GM19397 (cell line): ENCODE measurements around the gene OPN4.
A peak's percentile ranks its signal among the peaks of the same experiment; 100 is the strongest.

ENCODE experiments used
- ATAC-seq: cut with Tn5 transposase; IDR thresholded peaks from one replicate; pipeline ENCODE4 v1.9.1; 2021; ENCODE audit warnings: mild to moderate bottlenecking, moderate library complexity; ENCODE audit not compliant: unreplicated experiment

OPN4 gene

DNA sequence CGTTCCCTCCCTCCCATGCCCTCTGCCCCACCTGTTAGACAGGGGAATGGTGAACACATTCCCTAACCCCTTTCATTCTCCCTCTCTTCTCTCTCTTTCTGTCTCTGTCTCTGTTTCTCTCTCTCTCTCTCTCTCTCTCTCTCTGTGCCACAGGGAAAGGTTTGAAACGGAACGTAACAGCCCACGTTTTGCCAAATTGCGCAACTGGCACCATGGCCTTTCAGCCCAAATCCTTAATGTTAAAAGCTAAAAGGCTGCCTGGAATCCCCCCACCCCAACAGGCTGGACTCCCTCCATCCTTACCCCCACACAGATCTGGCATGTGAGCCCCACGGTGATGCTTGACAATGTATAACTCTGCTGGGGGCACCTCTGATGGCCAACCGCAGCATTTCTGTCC is 44.8 kb downstream of the OPN4 start:
- no peak for ATAC-seq

- no peak for ATAC-seq
Observed at GRCh38 chr10:86699541-86699940, 45.2 kb downstream of the OPN4 start.

- ATAC-seq = no peak
Observed at GRCh38 chr10:86699991-86700840, 45.9 kb downstream of the OPN4 start.

GRCh38 chr10:86700851-86701617 is 46.7 kb downstream of the OPN4 start:
- ATAC-seq = no peak

DNA sequence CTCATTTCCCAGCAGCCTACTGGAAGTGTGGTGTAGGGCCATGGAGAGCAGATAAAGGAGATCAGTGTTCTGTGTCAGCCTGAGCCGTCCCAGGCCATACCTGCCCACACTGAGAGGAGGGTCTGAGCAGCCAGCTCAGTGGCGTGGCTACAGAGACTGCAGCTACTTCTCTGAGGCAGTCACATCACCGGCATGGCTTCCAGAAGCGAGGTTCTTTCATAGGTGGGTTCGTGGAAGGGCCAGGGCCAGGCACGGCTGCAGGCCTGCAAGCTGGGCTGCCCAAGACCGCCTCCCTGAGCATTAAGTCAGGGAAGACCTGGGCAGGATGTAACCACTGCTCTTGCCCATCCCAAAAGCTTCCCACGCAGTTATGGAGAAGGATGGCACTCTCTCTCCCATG is 48.8 kb downstream of the OPN4 start:
- ATAC-seq = no peak

GRCh38 chr10:86705139-86705538 is 50.8 kb downstream of the OPN4 start:
- no peak for ATAC-seq

- no peak for ATAC-seq
Observed at GRCh38 chr10:86705905-86706304, 51.6 kb downstream of the OPN4 start.

- ATAC-seq = no peak
Observed at GRCh38 chr10:86706401-86706841, 52.1 kb downstream of the OPN4 start.

- no peak for ATAC-seq
Observed at GRCh38 chr10:86706977-86707376, 52.6 kb downstream of the OPN4 start.

DNA sequence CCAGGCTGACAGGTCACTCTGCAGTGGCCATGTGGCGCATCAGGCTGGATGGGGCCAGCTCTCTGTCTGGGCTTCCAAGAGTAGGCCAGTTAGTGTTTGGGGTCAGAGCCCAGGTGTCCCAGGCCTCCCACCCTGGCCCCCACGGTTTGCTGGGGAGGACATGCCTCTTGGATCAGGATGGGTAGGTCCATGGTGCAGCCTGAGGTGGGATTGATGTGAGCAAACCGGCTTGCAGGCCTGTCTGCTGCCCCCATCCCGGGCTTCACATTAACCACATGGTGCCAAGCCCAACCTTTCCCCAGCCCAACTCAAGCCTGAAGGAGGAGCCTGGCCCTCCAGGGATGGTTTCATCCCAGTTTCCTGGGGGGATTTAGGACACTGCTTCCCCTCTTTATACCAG is 53.2 kb downstream of the OPN4 start:
- ATAC-seq = no peak

GRCh38 chr10:86708068-86708782 is 53.9 kb downstream of the OPN4 start:
- ATAC-seq = no peak

DNA sequence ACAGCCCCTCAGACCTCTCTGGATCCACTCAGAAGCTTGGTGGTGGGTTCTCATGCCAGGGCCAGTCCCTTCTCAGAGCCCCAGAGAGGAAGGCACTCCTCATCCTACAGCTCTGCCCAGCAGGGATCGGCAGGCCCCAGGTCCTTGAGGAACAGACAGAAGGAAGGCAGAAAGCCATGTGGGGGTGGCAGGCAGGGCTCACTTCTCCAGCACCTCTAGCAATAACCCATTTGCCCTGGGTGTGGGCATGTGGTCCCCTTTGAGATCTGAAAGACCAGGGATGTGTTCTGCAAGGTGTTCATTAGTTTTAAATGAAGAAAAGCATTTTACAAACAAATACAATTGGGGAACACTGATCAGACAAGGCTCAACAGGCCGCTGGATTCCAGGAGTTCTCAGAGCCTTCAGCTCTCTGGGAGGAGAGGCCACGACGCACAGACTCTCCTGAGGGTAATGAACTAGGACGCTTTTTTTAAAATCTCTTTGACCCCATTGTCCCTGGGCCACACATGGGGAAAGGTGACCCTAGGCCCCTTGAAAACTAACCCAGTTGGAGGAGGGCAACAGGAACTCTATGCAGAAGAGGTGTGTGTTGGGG is 54.5 kb downstream of the OPN4 start:
- ATAC-seq = no peak

DNA sequence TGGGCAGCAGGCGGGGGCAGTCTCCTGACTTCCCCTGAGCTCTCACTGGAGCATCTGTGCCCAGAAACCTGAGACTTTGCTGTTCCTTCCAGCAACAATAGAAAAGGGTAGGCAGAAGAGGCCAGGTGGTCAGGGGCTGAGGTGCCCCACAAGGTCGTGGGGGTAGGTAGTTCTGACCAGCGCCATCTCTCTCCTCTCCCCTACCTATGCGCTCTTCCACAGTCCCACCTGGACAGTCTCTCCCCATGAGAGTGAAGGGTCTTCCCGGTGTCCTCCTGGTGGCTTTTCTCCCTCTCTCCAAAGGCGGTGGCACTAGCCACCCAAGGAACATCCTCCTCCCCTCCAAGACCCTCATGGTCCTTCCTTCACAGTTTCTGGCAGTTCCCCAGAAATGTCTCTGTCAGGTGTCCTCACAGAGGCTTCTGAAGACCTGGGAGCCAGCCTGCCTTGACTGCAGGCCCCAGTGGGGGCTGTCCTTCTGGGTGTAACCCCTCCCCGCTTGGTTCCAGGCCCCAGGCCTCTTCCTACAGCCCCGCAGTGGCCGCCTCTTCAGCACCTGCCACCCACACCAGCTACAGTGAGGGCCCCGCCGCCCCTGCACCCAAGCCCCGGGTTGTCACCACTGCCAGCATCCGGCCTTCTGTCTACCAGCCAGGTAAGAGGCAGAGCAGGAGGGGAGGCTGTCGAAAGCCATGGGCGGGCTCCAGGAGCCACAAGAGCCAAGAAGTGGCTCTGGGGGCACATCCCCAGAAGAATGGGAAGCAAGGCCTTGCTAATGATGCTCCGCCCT is 55.2 kb downstream of the OPN4 start:
- ATAC-seq = no peak

GRCh38 chr10:86710987-86711512 is 56.7 kb downstream of the OPN4 start:
- peak; percentile 92 for ATAC-seq

- ATAC-seq = peak; percentile 45
Observed at GRCh38 chr10:86711513-86712316, 57.4 kb downstream of the OPN4 start.

DNA sequence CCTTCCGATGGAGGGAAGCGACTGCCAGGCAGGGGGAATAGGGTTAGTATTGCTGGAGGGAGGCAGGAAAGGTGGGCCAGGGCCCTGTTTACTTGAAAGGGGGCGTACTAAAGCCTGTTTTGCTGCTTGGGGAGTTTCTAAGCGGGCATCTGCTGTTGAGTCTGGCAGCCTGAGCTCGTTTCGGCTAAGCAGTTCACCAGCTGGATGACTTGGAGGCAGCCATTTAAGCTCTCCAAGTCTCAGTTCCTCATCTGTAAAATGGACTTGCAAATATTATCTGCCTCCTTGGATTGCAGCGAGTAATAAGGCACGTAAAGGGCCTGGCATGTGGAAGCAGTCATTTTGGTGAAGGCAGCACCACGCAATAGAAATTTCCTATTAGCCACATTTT is 58.0 kb downstream of the OPN4 start:
- no peak for ATAC-seq

- ATAC-seq = no peak
Observed at GRCh38 chr10:86715156-86715795, 60.9 kb downstream of the OPN4 start.

- ATAC-seq = no peak
Observed at GRCh38 chr10:86715836-86716235, 61.5 kb downstream of the OPN4 start.
